Forelimb muscle (tissue), 1 donor: ENCODE results near the gene COASY. TPM values are rescaled to one million over a fixed set of nuclear protein-coding genes. Genes with fewer than 3 reads are reported as not detected.

Experiments
- DNase-seq: peaks from one replicate; pipeline ENCODE4 v3.0.0-alpha.2; 2013; ENCODE audit warnings: low read depth
- polyA plus RNA-seq: library from polyadenylated mRNA; unstranded; fragments of 120-200 nt; gene quantifications from one replicate; pipeline ENCODE4 v1.2.1, GENCODE V29; 2013; ENCODE audit not compliant: insufficient read length

COASY gene
- polyA plus RNA-seq, 1 donor: 23.1 TPM

GRCh38 chr17:42613699-42614295 is 51.8 kb downstream of the COASY start:
- DNase-seq: no peak

Other genes starting within 250 kb of the COASY start
- 47.6 TPM for gene STAT3, start 173.7 kb upstream of the COASY start, polyA plus RNA-seq
- 242 TPM for gene CAVIN1, start 138.9 kb upstream of the COASY start, polyA plus RNA-seq
- 27.6 TPM for gene ATP6V0A1, start 103.3 kb upstream of the COASY start, polyA plus RNA-seq
- 18.7 TPM for gene NAGLU, start 25.9 kb upstream of the COASY start, polyA plus RNA-seq
- gene HSD17B1, start 9.2 kb upstream of the COASY start, polyA plus RNA-seq: 2.9 TPM
- 38.2 TPM for gene MLX, start 5.0 kb downstream of the COASY start, polyA plus RNA-seq
- gene PSMC3IP, start 15.6 kb downstream of the COASY start, polyA plus RNA-seq: 9.3 TPM
- gene RETREG3, start 47.2 kb downstream of the COASY start, polyA plus RNA-seq: 34.0 TPM
- 33.7 TPM for gene TUBG1, start 47.5 kb downstream of the COASY start, polyA plus RNA-seq
- 14.7 TPM for gene TUBG2, start 97.1 kb downstream of the COASY start, polyA plus RNA-seq
- gene PLEKHH3, start 114.8 kb downstream of the COASY start, polyA plus RNA-seq: 49.6 TPM
- 1.9 TPM for gene CCR10, start 119.7 kb downstream of the COASY start, polyA plus RNA-seq
- 9.4 TPM for gene CNTNAP1, start 120.4 kb downstream of the COASY start, polyA plus RNA-seq
- 22.6 TPM for gene EZH1, start 182.9 kb downstream of the COASY start, polyA plus RNA-seq
- 64.1 TPM for gene RAMP2, start 199.1 kb downstream of the COASY start, polyA plus RNA-seq
- gene VPS25, start 211.3 kb downstream of the COASY start, polyA plus RNA-seq: 27.7 TPM
- gene WNK4, start 218.5 kb downstream of the COASY start, polyA plus RNA-seq: 0.43 TPM
- gene COA3, start 236.6 kb downstream of the COASY start, polyA plus RNA-seq: 50.6 TPM
- gene CNTD1, start 236.7 kb downstream of the COASY start, polyA plus RNA-seq: 0.70 TPM